ENCODE measurements around the gene MRTFA.

The MRTFA gene

DNA sequence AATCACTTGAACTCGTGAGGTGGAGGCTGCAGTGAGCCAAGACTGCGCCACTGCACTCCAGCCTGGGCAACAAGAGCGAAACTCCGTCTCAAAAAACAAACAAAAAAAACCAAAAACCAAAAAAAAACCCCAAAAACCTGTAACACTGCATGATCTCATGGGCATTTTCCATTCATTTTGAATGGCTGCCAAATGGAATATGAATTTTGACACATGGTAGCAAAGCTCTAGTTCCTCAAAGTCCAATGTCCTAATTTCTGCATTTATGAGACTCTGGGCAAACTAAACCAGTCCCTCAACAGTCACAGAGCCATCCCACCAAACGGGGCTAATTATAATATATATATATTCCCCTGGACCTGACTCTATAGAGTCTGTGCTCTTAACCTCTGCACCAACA is 204.4 kb downstream of the MRTFA start:
- TF ChIP-seq GATA3 (IDR thresholded peaks at IDR 0.05; ENCODE audit: low read depth, low read length) (no peak), GATA2 (IDR thresholded peaks at IDR 0.05; ENCODE audit: low read depth, low read length) (no peak)

DNA sequence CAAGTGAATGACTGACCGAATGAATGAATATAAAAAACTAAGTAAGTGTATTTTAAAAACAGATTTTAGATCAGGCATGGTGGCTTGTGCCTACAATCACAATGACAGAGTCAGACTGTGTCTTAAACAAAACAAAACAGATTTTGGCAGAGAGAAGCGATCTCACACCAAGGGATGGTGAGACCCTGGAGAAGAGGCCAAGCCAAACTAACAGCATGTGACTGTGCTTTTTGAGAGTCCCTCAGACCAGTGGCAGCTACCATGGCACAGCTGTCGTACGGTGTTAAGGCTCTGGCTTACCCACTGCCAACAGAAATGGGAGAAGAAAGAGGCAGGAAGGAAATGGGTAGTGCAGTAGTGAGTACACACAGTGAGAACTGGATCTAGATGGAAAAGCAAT is 205.5 kb downstream of the MRTFA start:
- TF ChIP-seq GATA2 (IDR thresholded peaks at IDR 0.05; ENCODE audit: low read depth, low read length) (no peak), GATA3 (IDR thresholded peaks at IDR 0.05; ENCODE audit: low read depth, low read length) (no peak)

DNA sequence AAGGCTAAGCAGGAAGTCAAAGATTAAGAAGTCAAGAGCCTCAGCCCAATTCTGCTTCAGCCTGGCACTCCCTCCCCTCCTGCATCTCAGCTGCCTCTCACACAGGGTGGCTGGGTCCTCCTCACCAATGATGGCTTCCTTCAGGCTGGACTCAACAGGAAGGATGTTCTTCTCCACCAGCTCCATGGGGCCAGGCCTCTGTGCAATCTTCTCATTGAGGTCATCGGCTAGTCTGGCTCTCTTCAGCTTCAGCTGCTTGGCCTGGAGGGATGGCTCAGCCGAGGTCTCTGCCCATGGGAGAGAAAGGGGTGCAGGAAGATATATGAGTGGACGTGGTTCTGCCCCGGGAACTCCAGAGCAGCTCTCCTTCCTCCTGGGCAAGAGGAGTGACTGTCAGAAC is 207.0 kb downstream of the MRTFA start:
- no peak for TF ChIP-seq GATA3 (IDR thresholded peaks at IDR 0.05; ENCODE audit: low read depth, low read length)
- no peak for TF ChIP-seq GATA2 (IDR thresholded peaks at IDR 0.05; ENCODE audit: low read depth, low read length)

DNA sequence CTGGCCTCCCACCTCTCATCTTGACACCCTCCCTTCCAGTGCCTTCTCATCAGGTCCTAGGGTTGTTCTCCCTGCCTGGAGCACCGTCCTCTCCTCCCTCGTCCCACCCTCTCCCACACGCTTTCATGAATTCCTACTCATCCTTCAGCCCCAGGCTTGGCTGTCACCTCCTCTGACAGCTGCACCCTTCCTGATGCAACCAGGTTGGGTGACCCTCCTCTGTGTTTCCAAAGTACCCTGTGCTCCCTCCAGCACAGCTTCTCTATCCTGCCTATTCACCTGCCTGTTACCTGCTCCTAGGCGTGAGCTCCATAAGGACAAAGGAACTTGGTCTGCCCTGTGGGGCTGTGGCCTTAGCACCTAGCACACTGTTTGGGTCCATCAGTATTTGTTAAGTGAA is 207.7 kb downstream of the MRTFA start:
- TF ChIP-seq GATA3 (IDR thresholded peaks at IDR 0.05; ENCODE audit: low read depth, low read length) (no peak), GATA2 (IDR thresholded peaks at IDR 0.05; ENCODE audit: low read depth, low read length) (no peak)

DNA sequence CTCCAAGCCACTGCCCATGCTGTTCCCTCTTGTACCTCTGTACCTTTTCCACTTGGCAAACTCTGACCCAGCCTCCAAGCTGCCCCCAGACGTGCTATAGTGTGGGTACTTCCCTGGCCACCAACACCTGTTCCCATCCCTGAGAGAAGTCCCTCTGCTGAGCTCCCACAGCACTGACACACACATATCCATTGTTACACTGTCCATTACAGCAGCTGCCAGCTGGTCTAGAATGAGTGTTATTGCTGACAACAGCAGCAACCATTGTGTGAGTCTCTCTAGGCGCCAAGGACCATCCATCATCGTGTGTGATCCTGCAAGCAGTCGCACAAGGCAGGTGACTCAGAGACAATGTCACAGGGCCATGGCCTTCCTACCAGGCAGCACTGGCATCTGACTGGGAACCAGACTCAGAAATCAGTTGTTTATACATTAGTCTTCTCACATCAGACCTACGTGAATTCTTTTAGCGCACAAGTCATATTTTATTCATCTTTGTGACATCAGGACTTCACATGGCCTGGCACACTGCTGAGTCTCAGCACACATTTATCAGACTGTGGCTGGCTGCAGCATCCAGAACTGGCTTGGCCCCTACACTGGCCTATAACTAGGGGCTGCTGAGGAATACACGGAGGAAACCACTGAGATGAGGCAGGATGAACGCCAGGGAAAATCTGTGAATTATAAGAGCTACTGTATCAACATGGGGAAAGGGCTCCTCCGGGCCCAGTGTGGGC is 209.8 kb downstream of the MRTFA start:
- TF ChIP-seq GATA3 (IDR thresholded peaks at IDR 0.05; ENCODE audit: low read depth, low read length) (no peak), GATA2 (IDR thresholded peaks at IDR 0.05; ENCODE audit: low read depth, low read length) (no peak)

DNA sequence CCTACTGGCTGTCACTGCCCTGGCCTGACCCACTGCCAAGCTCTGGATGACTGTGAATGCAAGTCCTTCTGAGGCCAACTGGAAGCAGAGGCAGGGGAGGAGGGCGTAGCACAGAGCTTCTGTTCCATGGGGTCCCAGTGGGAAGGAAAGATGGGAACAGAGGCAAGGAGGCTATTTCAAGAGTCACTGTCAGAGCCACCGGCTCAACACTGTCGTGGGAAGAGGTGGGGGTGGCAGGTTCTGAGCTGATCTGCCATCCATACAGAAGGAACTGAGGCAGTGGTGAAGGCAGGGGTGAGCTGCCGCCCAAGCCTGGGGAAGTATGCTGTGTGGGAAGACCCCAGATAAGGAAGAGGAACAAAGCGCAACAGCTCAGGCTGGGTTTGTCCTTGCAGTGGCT is 211.4 kb downstream of the MRTFA start:
- TF ChIP-seq GATA2 (IDR thresholded peaks at IDR 0.05; ENCODE audit: low read depth, low read length) (no peak), GATA3 (IDR thresholded peaks at IDR 0.05; ENCODE audit: low read depth, low read length) (no peak)

DNA sequence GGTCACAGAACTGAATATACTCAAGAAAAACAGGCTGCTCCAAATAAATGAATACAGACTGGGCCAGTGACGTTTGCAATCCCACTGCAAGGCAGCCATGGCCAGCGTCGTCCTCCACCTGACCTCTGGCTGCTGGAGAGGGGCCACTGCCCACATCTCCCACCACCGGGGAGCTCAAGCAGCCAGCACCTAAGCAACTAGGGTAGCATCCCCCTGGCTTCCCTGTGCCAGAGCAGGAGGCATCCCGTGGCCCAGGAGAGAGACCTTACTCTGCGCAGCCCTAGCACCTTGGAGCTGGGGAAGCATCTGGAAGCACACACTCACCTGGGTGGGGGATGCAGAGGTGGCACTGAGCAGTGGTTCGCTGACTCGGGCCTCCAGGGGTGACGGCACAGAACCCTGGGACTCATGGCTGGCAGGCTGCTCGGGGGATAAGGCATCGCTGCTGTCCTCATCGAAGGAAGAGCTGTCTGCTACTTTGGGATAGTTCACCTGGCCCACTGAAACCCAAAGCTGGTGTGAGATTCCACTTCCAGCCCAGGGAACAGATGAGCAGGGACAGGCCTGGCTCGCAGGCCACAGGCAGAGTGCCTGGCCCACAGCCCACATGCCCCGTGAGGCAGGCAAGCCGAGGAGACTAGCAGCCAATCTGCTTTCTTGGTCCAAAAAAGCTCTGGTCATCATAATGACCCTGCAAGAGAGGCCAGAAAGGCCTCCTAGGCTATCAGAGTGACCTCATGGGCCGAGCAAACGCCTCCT is 212.5 kb downstream of the MRTFA start:
- TF ChIP-seq GATA3 (IDR thresholded peaks at IDR 0.05; ENCODE audit: low read depth, low read length): no peak
- TF ChIP-seq GATA2 (IDR thresholded peaks at IDR 0.05; ENCODE audit: low read depth, low read length): no peak

DNA sequence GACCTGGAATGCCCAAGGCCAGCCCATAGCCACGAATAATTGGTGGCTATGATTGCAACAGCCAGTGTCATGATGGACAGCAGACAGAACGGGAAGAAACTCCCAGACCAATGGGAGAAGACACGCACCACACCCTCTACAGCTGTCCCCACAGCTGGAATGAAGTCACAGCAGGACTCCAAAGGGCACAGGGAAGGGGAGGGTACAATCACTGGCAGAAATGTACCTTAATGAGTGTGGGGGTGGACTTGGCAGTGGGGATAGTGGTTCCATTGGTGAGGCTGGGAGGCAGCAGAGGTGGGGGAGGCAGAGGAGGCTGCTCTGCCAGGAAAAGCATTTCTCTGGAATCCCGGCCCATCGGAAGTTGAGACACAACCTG is 213.2 kb downstream of the MRTFA start:
- no peak for TF ChIP-seq GATA2 (IDR thresholded peaks at IDR 0.05; ENCODE audit: low read depth, low read length)
- no peak for TF ChIP-seq GATA3 (IDR thresholded peaks at IDR 0.05; ENCODE audit: low read depth, low read length)

DNA sequence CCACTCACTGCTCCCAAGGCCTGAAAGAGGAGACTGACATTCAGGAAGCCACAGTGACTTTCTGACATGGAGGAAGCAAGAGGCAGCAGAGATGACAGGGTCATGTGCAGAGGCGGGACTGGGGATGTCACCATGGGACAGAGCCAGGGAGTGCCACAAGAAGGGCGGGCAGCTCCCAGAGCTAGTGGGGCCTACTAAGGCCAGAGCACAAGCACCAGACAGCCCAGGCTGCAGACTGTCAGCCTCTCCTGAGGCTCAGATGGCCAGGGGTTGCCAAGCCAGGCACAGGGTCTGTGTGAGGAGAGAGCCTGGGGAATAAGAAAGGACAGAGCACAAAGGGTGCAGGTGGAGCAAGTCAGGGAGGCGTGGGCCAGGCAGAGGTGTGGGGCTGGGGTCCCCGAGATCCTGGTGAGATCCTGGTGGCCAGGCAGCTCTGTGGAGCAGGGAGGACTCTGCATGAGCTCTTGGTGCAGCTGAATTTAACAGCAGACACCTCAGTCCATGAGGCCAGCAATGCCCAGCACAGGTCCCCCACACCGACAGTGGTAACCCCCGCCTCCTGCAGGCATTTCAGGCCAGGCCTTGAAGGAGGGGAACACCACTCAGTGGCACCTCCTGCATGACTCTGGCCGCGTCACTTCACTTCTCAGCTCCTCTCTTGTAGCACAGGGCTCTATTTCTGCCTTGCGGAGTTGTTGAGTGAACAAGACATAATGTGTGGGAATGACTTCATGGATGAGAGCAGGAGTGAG is 213.8 kb downstream of the MRTFA start:
- TF ChIP-seq GATA2 (IDR thresholded peaks at IDR 0.05; ENCODE audit: low read depth, low read length) (no peak), GATA3 (IDR thresholded peaks at IDR 0.05; ENCODE audit: low read depth, low read length) (no peak)

DNA sequence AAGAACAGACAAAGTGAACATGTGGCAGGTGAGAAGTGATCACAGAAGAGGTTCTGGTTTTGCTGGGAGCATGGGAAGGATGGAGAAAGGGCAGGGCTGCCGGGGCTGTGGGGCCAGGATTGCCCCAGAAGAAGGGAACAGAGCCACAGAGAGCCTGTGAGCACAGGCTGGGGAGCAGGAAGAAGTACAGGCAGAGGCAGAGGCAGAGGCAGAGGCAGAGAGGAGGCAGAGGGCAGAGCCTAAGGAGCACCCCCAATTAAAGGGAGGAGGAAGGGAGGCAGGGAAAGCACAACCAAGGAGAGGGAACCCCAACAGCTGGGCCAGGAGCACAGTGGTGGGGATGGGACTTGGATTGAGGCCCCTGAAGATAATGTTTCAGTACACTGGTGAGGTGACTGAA is 214.6 kb downstream of the MRTFA start:
- TF ChIP-seq GATA2 (IDR thresholded peaks at IDR 0.05; ENCODE audit: low read depth, low read length): no peak
- no peak for TF ChIP-seq GATA3 (IDR thresholded peaks at IDR 0.05; ENCODE audit: low read depth, low read length)

DNA sequence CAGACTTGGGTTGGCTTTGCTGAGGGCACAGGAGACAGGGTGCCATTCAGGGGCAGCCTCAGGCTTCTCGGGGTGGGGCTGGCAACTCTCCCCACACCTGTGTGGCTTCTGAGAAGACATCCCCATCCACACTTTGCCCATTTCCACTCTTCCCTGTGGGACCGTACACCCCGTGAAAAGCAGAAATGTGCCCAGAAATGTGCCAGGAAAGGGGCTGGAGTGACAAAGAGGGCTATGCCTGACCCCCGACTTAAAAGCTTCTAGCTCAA is 215.5 kb downstream of the MRTFA start:
- TF ChIP-seq GATA2 (IDR thresholded peaks at IDR 0.05; ENCODE audit: low read depth, low read length): no peak
- no peak for TF ChIP-seq GATA3 (IDR thresholded peaks at IDR 0.05; ENCODE audit: low read depth, low read length)

DNA sequence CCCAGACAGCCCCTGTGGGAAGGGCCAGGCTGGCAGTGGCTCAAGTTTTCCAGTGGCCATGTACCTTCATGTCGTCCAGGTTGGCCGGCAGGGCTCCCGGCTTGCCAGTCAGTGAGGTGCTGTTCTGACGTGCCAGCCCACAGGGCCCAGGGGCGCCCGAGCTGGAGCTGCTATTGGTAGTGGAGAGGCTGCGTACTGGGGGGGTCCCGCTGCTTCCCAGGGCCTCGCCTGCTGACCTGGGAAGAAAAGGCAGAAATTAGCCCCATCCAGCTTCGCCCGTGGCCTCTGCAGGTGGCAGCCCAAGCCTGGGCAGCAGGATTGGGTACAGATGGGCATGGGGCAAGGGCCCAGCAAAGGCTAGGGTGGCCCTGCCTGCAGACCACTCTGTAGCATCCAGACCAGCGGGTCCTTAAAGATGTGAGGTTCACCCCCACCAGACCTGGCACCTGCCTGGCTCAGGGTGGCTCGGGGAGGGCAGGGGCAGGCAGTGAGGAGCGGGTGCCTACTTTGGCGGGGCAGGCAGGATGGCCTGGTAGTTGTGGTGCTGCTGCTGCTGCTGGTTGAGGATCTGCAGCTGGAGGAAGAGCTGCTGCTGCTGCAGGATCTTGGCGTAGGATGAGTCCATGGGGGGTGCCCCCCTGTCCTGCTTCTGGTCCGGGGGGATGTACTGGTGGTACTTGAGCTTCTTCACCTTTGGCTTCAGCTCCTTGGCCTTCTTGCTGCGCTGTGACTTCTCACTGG is 216.0 kb downstream of the MRTFA start:
- TF ChIP-seq GATA2 (IDR thresholded peaks at IDR 0.05; ENCODE audit: low read depth, low read length) (no peak), GATA3 (IDR thresholded peaks at IDR 0.05; ENCODE audit: low read depth, low read length) (no peak)

DNA sequence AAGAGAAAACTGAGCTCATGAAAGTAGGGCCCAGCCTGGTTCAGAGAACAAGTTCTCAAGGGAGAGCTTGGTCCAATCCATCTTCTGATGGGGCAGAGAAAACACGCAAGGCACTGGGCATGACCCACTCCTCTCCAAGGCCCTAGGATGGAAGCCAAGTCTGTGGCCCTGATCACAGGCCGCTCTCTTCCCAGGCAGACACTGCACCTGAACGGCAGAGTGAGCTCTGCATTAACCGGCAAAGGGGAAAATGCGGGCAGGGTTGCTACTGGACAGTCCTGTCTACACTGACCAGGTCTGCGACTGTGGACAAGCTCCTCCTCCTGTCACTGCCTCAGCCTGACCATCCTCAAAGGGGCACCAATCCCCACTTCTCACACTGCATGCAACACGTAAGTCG is 216.8 kb downstream of the MRTFA start:
- TF ChIP-seq GATA2 (IDR thresholded peaks at IDR 0.05; ENCODE audit: low read depth, low read length) (no peak), GATA3 (IDR thresholded peaks at IDR 0.05; ENCODE audit: low read depth, low read length) (no peak)
